MCF 10A (cell line): Measurements from ENCODE around the gene SKAP2. TPM values are rescaled to one million over a fixed set of nuclear protein-coding genes. Genes with fewer than 3 reads are reported as not detected.

Experiments used
- BruUV-seq: library from RNA; stranded (reverse); fragments of 400-500 nt; replicated peaks from 2 replicates; lab custom pipeline; 2021; lab: Mats Ljungman, UMichigan
- CTCF ChIA-PET: fragments of 300-600 bp; sonication (Branson Sonifier 250); formaldehyde crosslinking; extraction: SDS; loops from one replicate; lab custom pipeline; 2021; ENCODE audit warnings: antibody characterized with exemption, inconsistent platforms; lab: Yijun Ruan, JAX
- POLR2A ChIA-PET: fragments of 300-600, 350-650 bp; sonication (Branson Sonifier 250); formaldehyde crosslinking; extraction: SDS; loops from one replicate; lab custom pipeline; 2020; ENCODE audit warnings: antibody characterized with exemption, inconsistent platforms; lab: Yijun Ruan, JAX
- DNase-seq: peaks from one replicate; pipeline ENCODE4 v3.0.0-alpha.2; 2018; ENCODE audit not compliant: unreplicated experiment
- H3K27ac Mint-ChIP-seq: one replicate; pipeline ENCODE4 v1.8.0; 2022; ENCODE audit warnings: mild to moderate bottlenecking, low read depth, mixed read lengths; ENCODE audit not compliant: unreplicated experiment
- H3K27me3 Mint-ChIP-seq: one replicate; pipeline ENCODE4 v1.8.0; 2022; ENCODE audit warnings: mixed read lengths; ENCODE audit not compliant: insufficient read depth, unreplicated experiment
- H3K36me3 Mint-ChIP-seq: one replicate; pipeline ENCODE4 v1.8.0; 2022; ENCODE audit warnings: mild to moderate bottlenecking, moderate library complexity, mixed read lengths; ENCODE audit not compliant: insufficient read depth, unreplicated experiment
- H3K4me1 Mint-ChIP-seq: one replicate; pipeline ENCODE4 v1.8.0; 2022; ENCODE audit warnings: mixed read lengths; ENCODE audit not compliant: insufficient read depth, unreplicated experiment
- H3K4me3 Mint-ChIP-seq: one replicate; pipeline ENCODE4 v1.8.0; 2022; ENCODE audit warnings: mild to moderate bottlenecking, moderate library complexity, mixed read lengths; ENCODE audit not compliant: unreplicated experiment
- H3K9me3 Mint-ChIP-seq: one replicate; pipeline ENCODE4 v1.8.0; 2022; ENCODE audit warnings: mixed read lengths; ENCODE audit not compliant: unreplicated experiment
- CTCF ChIP-seq: fragments of 200-600 bp; IDR thresholded peaks from one replicate; pipeline ENCODE4 v1.8.0; 2022; ENCODE audit warnings: antibody characterized with exemption, mild to moderate bottlenecking; ENCODE audit not compliant: unreplicated experiment
- intact Hi-C: fragments of 100-400 bp; cut with micrococcal nuclease; formaldehyde crosslinking; loops from 2 replicates; pipeline ENCODE4 v1.14.1; 2022
- total RNA-seq: library from RNA; stranded (reverse); gene quantifications from 2 replicates; pipeline ENCODE4 v1.2.3, GENCODE V29; 2022

The SKAP2 gene
- total RNA-seq, 1 experiment from 2014 or later: 27.5 TPM

GRCh38 chr7:26656735-26657134, 207.7 kb downstream of the SKAP2 start:
- no peaks in the 10 kb centered on the region for H3K36me3 Mint-ChIP-seq
- intact Hi-C loops: no loop called here
- H3K4me3 Mint-ChIP-seq: no peak overlapping the region
- H3K27ac Mint-ChIP-seq: no peak overlapping the region
- TF ChIP-seq CTCF: no peak
- no peak for DNase-seq
- BruUV-seq: no TSS peak
- CTCF ChIA-PET: interaction anchor here (0.6 to 1.1 kb wide), 4 partner anchors 11 to 596 kb away, joined by 3 to 4 read pairs (median 4); no protein-coding TSS in a partner anchor
- POLR2A ChIA-PET: interaction anchor here (0.6 to 1.0 kb wide), 3 partner anchors 9 to 262 kb away, joined by 3 to 4 read pairs (median 3); no protein-coding TSS in a partner anchor
- no peaks in the 10 kb centered on the region for H3K27me3 Mint-ChIP-seq
- peaks cover 16% of the 10 kb centered on the region for H3K4me1 Mint-ChIP-seq
- H3K9me3 Mint-ChIP-seq: no peaks in the 10 kb centered on the region

GRCh38 chr7:26655781-26656180, 208.6 kb downstream of the SKAP2 start:
- Mint-ChIP-seq H3K9me3 (no peaks in the 10 kb centered on the region), H3K36me3 (no peaks in the 10 kb centered on the region), H3K27ac (no peak overlapping the region), H3K27me3 (no peaks in the 10 kb centered on the region), H3K4me1 (peaks cover 16% of the 10 kb centered on the region), H3K4me3 (no peak overlapping the region)
- ChIA-PET CTCF (interaction anchor here (1.0 to 1.1 kb wide), 2 partner anchors 12 to 287 kb away, joined by 4 read pairs; no protein-coding TSS in a partner anchor), POLR2A (interaction anchor here (1.0 kb wide), 1 partner anchor 26 kb away, joined by 4 read pairs; no protein-coding TSS in a partner anchor)
- no peak for TF ChIP-seq CTCF
- no peak for DNase-seq
- BruUV-seq: no TSS peak
- intact Hi-C loops: no loop called here

DNA sequence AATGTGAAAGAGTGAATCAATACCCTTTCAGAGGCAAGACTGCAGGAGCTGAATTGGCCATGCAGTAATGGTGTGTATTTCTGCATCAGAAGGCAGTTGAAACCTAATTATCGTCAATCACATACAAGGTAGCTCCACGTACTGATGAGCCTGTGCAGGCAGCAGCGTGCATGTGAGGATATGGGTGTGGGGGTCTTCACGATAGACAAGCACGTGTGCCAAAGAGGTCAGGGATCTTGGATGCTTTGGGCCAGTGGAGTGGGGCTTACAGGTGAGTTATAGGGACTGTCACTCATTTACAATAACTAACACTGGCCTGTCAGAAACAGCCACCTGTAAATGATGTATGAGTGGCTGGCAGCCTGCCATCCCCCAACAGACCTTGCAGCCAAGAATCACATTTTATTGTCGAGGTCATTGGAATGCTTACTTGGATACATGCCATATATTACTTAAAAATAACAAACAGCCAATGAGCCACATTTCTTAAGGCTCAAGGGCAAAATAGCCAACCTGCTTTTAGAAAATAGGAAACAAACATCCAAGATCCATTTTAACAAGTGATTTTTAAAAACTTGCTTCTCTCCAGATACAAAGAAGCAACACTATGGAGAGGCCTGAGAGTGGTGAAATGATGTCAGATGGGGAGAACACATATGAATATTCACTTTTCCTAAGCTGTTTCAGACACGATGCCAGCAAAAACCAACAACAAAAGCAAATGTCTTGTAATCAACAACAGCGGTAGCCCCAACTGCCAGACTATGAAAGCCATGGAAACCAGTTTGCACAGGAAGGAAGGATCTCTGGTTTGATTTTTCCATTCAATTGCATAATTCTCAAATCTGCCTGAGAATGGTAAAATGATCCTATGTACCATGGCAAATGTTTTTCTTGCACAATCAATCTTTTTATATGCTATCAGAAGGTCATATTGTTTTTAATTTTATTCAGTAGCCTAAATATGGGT, 210.7 kb downstream of the SKAP2 start:
- Mint-ChIP-seq H3K27ac (no peak overlapping the region), H3K9me3 (no peaks in the 10 kb centered on the region), H3K27me3 (no peaks in the 10 kb centered on the region), H3K4me3 (no peak overlapping the region), H3K4me1 (peaks cover 24% of the 10 kb centered on the region), H3K36me3 (no peaks in the 10 kb centered on the region)
- POLR2A ChIA-PET: interaction anchor here (0.6 kb wide), 1 partner anchor 9 kb away, joined by 3 read pairs; no protein-coding TSS in a partner anchor
- CTCF ChIA-PET: no interaction called here
- TF ChIP-seq CTCF: no peak
- intact Hi-C loops: no loop called here
- no TSS peak for BruUV-seq
- peak; percentile 87 for DNase-seq
